Measurements from ENCODE around the gene DLGAP1. TPM values are rescaled to one million over a fixed set of nuclear protein-coding genes. Genes with fewer than 3 reads are reported as not detected.

Gene DLGAP1
- total and polyA plus RNA-seq, 2 of the 13 experiments (the other 11 are each of a cell fraction or from before 2014, with no cell fraction given) = 0.01 TPM; not detected in 1

DNA sequence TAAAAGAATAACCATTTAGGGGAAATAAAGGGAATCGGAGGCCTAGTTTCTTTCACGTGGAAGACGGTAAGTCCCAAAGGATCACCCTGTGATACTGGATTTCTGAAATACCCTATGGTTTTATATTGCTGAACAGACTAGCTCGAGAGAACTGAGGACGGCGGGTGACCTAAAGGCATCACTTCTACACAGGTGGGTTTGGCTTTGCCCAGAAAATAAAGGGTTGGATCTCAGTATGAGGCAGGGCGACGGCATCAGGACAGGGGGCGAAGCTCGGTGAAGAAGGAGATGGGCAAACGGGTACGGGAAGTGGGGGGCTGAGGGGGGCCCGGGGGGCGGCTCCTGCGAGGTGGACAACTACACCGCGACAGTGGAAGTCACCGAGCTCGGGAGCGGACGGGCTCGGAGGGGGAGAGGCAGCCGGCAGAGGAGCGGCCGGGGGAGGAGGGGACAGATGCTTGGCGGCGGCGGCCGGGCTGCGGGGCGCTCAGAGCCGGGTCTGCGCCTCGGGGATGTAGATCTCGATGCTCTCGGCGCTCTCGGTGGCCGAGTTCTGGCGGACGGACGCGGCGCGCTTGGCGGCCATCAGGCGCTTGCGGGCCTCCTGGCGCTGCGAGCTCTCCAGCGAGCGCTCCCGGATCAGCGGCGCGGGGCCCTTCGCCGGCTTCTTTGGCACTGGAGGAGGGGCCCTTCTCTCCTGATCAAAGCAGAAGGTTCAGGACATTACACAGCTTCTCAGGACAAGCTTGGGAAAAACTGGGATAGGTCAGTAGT is 956.2 kb downstream of the DLGAP1 start:
- H3K9ac ChIP-seq (ENCODE audit: insufficient read depth, low read depth, low read length) = no peak overlapping the region
- no peak for DNase-seq (ENCODE audit: low spot score)
- H3K79me2 ChIP-seq (ENCODE audit: insufficient read depth, low read length) = no peaks in the 10 kb centered on the region
- CTCF ChIA-PET (ENCODE audit: low intra/inter-chr PET ratio, low total read pairs) = no interaction called here
- H3K27me3 ChIP-seq (ENCODE audit: control insufficient read depth in 1 of 2, insufficient read depth in 2 of 2, low read length in 2 of 2) = peaks cover 0 to 45% of the 10 kb centered on the region in 2 experiments; a peak in 4 of 5 replicates
- peak; percentile 88 for ATAC-seq
- no peaks in the 10 kb centered on the region for H4K20me1 ChIP-seq (ENCODE audit: insufficient read depth, low read length)
- H3K4me1 ChIP-seq (ENCODE audit: insufficient read depth, low read length) = peaks cover 17% of the 10 kb centered on the region
- H3K36me3 ChIP-seq (replicated peaks in 1 of 2; ENCODE audit: control insufficient read depth in 1 of 2, insufficient read depth in 2 of 2, low read length in 2 of 2) = no peaks in the 10 kb centered on the region
- BruUV-seq (replicated peaks) = no TSS peak
- POLR2A ChIA-PET = interaction anchor here (1.3 kb wide), 1 partner anchor 167 kb away, joined by 3 read pairs; no protein-coding TSS in a partner anchor
- H2AFZ ChIP-seq (ENCODE audit: low read length) = no peak overlapping the region
- peak overlapping the region; percentile 26 to 50 (median 30); a peak in 3 of 6 replicates for H3K4me3 ChIP-seq (replicated peaks in 1 of 3; ENCODE audit: insufficient read depth in 1 of 3, low read depth in 2 of 3, low read length in 3 of 3)
- no peaks in the 10 kb centered on the region for H3K9me3 ChIP-seq (ENCODE audit: low read length)
- FAIRE-seq = no peak
- intact Hi-C loops (cut with micrococcal nuclease; ENCODE audit: unreplicated experiment) = no loop called here
- H3K27ac ChIP-seq (ENCODE audit: extremely low read length, insufficient read depth, low read length) = no peak overlapping the region
- peak overlapping the region; percentile 55 for H3K4me2 ChIP-seq (ENCODE audit: low read depth, low read length)
- in situ Hi-C loops (cut with HindIII; ENCODE audit: extremely low pct_ligation_motif_present, low pct_unique_long_range_greater_than_20kb) = loop anchor here (25.0 kb wide), 1 partner anchor 112 kb away; no protein-coding TSS in a partner anchor
- whole genome bisulfite sequencing (ENCODE audit: low lambda C conversion rate) = 28% methylated on average over 29 of the region's 58 CpGs
- TF ChIP-seq, protein P1, sequence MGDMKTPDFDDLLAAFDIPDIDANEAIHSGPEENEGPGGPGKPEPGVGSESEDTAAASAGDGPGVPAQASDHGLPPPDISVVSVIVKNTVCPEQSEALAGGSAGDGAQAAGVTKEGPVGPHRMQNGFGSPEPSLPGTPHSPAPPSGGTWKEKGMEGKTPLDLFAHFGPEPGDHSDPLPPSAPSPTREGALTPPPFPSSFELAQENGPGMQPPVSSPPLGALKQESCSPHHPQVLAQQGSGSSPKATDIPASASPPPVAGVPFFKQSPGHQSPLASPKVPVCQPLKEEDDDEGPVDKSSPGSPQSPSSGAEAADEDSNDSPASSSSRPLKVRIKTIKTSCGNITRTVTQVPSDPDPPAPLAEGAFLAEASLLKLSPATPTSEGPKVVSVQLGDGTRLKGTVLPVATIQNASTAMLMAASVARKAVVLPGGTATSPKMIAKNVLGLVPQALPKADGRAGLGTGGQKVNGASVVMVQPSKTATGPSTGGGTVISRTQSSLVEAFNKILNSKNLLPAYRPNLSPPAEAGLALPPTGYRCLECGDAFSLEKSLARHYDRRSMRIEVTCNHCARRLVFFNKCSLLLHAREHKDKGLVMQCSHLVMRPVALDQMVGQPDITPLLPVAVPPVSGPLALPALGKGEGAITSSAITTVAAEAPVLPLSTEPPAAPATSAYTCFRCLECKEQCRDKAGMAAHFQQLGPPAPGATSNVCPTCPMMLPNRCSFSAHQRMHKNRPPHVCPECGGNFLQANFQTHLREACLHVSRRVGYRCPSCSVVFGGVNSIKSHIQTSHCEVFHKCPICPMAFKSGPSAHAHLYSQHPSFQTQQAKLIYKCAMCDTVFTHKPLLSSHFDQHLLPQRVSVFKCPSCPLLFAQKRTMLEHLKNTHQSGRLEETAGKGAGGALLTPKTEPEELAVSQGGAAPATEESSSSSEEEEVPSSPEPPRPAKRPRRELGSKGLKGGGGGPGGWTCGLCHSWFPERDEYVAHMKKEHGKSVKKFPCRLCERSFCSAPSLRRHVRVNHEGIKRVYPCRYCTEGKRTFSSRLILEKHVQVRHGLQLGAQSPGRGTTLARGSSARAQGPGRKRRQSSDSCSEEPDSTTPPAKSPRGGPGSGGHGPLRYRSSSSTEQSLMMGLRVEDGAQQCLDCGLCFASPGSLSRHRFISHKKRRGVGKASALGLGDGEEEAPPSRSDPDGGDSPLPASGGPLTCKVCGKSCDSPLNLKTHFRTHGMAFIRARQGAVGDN (CRISPR knock-in tag; IDR thresholded peaks at IDR 0.05) = peak; percentile 15; the same call in 1 of the 2 replicates
- TF ChIP-seq MIXL1 (CRISPR knock-in tag; IDR thresholded peaks at IDR 0.05) (no peak), ZNF563 (CRISPR knock-in tag; IDR thresholded peaks at IDR 0.05) (no peak), ZNF326 (CRISPR knock-in tag; IDR thresholded peaks at IDR 0.05; ENCODE audit: borderline replicate concordance) (no peak), ZNF547 (CRISPR knock-in tag; IDR thresholded peaks at IDR 0.05) (no peak), HDAC1 (CRISPR knock-in tag; IDR thresholded peaks at IDR 0.05) (no peak), ZFYVE20 (CRISPR knock-in tag; IDR thresholded peaks at IDR 0.05; ENCODE audit: borderline replicate concordance, low read depth) (no peak), RFXANK (CRISPR knock-in tag; IDR thresholded peaks at IDR 0.05) (no peak), ZFP36 (IDR thresholded peaks at IDR 0.05; ENCODE audit: borderline replicate concordance, low read depth, low read length, partially characterized antibody) (no peak), NR2F6 (IDR thresholded peaks at IDR 0.05) (no peak), NR2F6 (CRISPR knock-in tag; IDR thresholded peaks at IDR 0.05) (no peak), LCORL (IDR thresholded peaks at IDR 0.05) (no peak), LCORL (CRISPR knock-in tag; IDR thresholded peaks at IDR 0.05) (no peak), KDM5B (CRISPR knock-in tag; IDR thresholded peaks at IDR 0.05; ENCODE audit: borderline replicate concordance) (peak; percentile 35; the same call in 1 of the 2 replicates), BORCS8-MEF2B (CRISPR knock-in tag; IDR thresholded peaks at IDR 0.05) (no peak), NFE2L2 (IDR thresholded peaks at IDR 0.05; ENCODE audit: low read length) (no peak), ZNF34 (CRISPR knock-in tag; IDR thresholded peaks at IDR 0.05; ENCODE audit: borderline replicate concordance) (no peak), SALL2 (CRISPR knock-in tag; IDR thresholded peaks at IDR 0.05) (no peak), HNRNPLL (IDR thresholded peaks at IDR 0.05; ENCODE audit: low read depth, low read length, poor library complexity, severe bottlenecking) (peak; percentile 43)
- TF ChIP-seq, protein P2, sequence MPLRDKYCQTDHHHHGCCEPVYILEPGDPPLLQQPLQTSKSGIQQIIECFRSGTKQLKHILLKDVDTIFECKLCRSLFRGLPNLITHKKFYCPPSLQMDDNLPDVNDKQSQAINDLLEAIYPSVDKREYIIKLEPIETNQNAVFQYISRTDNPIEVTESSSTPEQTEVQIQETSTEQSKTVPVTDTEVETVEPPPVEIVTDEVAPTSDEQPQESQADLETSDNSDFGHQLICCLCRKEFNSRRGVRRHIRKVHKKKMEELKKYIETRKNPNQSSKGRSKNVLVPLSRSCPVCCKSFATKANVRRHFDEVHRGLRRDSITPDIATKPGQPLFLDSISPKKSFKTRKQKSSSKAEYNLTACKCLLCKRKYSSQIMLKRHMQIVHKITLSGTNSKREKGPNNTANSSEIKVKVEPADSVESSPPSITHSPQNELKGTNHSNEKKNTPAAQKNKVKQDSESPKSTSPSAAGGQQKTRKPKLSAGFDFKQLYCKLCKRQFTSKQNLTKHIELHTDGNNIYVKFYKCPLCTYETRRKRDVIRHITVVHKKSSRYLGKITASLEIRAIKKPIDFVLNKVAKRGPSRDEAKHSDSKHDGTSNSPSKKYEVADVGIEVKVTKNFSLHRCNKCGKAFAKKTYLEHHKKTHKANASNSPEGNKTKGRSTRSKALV (CRISPR knock-in tag; IDR thresholded peaks at IDR 0.05) = peak; percentile 82; the same call in 1 of the 2 replicates

Data from HepG2 (cell line).